HG03039 (cell line): Measurements from ENCODE around the gene SDC1.

ENCODE experiments used
- ATAC-seq: cut with Tn5 transposase; IDR thresholded peaks from one replicate; pipeline ENCODE4 v1.9.1; 2021; ENCODE audit warnings: mild to moderate bottlenecking, moderate library complexity; ENCODE audit not compliant: unreplicated experiment

The SDC1 gene

DNA sequence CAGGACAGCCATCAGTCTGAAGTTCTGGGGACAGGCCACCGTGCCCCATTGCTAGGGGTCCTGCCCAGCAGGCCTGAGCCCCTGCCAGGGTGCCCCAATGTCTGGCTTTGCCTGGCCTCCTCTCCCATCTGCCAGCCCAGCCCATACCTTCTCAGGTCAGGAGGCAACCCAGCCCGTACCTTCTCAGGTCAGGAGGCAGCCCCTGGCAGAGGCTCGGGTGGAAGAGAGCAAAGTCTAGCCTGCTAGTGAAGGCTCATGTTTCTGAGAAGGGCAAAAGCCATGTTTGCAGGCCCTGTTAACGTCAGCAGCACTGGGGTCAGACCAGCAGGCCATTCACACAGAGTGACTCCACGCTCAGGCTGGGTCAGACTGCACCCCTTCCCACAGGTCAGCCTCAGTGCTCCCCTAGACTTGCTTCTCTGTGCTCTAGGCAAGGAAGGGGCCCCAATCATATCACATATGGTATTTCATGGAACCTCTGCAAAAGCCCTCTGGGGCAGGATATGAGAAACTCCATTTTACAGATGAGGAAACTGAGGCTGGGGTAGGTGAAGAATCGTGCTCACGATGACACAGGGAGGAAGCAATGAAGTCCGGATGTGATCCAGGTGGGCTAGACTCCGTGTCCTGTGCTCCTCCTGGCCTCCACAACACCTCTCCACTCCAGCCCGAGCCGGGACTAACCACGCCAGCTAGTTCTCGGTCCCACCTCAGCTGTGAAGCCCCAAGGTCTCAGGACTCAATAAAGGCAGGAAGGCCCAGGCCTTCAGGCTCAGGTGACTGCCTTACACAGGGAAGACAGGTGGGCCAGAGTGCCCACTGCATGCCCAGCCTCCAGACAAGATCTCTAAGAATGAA lies 9.5 kb downstream of the SDC1 start:
- ATAC-seq: no peak

DNA sequence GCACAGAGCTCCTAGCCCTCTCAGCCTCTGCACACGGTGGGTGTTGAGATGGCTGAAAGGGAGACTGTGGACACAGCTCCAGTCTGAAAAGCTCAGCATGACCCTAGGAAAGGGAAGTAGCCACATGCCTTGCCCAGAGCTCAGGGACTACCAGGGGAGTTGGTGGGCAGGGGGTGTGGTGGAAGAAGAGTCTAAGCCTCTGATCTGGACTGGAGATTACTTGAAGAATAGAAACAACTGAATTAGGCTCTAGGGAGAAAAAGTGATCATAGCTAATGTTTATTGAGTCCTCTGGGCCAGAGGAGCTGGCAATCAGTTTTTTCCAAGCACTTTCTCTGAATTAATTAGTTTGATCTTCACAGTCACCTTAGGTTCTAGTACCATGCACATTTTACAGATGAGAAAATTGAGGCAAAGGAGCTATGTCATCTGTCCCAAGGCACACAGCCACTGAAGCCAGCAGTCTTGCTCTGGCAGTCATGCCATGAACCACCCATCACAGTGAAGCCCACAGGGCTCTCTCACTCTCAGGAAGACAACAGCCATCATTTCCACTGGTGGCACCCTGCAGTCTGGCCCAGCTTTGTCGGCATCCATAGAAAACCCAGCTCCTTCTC lies 10.3 kb downstream of the SDC1 start:
- no peak for ATAC-seq

DNA sequence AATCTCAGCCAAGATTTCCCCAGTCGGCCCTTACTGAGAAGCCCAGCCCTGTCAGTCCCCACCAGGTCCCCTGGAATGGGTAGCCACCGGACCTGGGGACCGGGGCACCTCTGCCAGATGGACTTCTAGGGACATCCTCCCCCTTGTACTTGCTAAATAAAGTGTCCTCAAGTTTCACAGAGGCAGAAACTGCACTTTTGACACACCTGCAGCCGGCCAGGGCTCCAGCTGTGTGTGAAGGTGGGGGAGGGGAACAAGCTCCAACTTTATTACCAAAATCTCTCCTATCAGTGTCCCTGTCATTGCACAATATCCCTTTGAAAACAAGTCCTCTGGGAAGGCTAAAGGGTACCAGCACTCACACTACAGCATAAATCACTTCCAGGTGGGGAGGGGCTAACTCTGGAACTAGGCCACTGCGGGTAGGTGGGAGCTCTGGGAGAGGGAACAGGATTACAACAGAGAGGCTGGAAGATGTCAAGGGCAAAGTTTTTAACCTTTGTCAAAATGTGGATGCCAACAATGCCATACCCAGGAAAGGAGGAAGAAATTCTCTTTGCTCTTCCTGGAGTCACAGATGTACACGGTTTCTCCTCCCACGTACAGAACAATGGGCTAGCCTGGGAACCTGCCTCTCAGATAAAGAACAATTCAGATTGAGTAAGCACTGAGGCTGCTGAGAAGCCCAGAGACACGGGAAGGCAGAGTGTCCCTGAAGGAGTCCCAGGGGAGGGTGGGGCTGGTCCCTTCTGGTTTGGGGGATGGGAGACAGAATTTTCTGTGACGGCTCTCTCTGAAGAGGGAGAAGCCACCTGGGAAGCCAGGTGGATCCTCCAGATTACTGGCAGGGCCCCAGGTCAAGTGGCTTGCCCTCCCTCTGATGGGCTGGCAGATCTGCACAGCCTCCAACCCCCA lies 11.0 kb downstream of the SDC1 start:
- no peak for ATAC-seq

DNA sequence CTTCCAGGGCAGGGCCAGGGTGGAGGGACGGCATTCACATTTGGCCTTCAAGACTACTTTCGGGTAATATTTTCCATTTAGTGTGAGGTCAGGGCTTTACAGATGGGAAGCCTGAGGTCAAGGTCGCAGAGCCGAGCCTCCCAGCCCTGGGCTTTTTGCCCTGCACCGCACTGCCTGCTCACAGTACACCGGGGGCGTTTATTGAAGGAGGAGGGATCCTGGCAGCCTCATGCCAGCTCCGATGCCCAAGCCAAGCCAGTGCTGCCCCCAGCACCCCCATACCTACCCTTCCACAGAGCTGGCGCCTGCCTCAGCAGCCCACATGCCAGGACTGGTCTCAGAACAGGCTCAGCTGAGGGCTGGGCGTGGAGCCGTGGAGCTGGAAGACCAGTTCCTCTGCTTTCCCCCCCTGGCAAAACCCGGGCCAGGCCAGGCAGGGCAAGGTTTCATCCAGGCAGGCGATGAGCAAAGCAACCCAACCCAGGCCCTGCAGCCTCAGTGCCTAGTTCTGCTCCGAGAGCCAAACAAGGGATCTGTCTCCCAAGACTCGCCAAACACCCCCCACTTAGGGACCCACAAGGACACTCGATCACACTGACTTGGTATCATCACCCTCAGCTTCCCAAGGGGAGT lies 11.9 kb downstream of the SDC1 start:
- ATAC-seq: no peak

DNA sequence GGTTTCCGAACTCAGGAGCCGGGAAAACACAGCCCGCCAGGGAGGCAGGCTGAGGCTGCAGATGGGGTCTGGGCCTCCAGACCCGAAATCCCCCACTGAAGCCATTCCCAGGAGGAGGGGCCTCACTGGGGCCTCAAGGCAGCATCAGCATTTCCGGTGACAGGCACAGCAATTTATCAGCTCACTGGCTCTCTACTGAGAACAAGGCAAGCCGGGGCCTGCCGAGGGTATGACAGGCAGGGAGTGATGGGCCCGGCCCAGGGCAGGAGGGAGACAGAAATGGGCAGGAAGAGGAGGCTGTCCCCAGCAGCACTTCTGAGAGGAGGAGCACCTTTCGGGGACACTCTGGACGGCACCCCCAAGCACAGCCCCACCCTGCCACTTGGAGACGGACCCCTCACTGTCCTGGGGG lies 12.5 kb downstream of the SDC1 start:
- ATAC-seq: no peak

DNA sequence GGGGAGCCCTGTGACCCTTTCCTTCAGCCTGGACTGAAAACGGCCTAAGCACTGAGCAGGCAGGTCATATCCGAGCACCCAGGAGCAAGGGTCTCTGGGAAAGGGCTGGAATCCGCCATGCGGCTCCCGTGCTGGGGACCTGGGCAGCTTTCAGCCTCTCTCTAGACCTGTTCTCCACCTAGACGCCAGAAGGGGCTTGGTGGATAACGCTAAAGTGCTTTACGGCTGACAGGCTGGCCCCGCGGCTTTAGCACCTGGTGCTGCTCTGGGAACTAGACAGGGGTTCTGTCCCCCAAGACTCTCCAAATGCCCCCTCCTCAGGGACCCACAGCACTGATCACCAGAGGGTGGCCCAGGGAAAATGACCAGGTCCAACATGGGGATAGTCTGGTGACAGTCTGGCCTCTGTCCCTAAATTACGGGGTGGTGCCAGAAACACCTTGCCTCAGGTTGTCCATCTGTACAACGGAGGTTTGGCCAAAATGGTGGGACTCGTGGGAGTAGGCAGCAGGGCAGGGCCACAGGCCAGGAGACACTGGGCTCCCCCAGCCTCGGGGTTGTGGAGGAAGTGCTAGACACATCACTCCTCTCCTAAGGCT lies 13.0 kb downstream of the SDC1 start:
- ATAC-seq: no peak

DNA sequence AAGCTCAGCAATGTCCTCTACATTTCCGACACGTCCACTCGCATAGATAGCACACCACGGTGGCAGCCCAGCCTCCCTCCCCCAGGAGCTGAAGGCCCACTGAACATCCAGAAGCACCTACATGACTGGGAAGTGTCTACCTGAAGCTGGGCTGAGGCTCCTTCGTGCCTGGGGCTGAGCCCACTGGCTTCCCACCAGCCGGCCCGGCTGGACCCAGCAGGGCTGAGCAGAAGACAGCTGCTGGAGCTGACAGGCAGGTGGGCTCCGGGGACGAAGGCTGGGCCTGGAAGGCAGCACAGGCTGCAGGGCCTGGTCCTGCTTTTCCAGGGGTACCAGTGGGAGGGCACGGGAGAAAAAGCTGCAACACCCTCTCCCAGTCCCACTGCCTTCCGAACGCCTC lies 13.5 kb downstream of the SDC1 start:
- no peak for ATAC-seq

DNA sequence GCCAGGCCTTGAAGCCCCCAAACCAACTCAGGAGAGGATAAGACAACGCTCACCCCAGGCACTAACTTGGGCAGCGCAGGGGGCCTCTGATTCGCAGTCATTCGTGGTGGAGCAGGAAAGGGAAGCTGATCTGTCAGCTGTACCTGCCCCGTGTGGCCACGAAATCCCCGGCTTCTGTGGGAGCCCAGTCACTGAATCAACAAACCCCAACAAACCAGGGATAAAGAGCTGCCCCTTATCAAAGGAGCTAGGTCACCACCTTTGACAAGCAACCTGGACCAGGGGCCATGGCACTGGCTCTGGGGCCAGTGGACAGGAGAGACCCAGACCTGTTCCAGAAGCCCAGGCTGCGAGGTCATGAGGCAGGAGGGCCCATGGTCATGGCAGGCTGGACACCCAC lies 14.5 kb downstream of the SDC1 start:
- ATAC-seq: no peak

DNA sequence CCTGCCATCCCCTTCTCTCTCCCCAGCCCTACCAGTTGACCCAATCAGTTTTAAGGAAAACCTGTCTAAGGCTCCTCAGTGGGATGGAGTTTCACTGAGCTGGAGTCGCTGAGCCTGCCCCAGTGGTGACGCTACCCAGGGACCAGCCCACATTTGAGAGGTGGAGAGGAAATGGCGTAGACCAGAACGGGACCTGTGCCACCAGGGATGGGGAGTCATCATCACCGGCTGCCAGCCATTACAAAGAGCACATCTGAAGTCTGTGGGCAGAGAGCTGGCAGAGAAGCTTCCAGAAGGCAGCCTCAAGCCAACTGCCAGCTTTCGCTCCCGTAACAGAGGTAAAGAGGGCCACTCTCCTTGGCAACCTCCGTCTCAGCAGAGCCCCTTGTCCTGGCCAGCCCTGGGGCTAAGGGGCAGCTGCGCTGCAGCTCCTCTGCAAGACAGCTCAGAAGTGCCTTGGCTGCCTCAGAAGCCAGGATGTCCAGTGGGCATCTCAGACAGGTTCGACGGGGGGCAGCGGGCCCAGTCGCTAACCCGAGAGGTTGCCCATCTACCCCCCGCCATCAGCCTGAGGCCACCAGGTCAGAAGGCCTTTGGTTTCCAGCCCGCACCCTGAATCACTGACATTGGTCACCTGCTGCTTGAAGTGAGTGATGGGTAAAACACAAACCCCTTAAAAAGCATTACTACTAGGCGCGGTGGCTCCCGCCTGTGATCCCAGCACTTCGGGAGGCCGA lies 15.4 kb downstream of the SDC1 start:
- ATAC-seq: no peak

DNA sequence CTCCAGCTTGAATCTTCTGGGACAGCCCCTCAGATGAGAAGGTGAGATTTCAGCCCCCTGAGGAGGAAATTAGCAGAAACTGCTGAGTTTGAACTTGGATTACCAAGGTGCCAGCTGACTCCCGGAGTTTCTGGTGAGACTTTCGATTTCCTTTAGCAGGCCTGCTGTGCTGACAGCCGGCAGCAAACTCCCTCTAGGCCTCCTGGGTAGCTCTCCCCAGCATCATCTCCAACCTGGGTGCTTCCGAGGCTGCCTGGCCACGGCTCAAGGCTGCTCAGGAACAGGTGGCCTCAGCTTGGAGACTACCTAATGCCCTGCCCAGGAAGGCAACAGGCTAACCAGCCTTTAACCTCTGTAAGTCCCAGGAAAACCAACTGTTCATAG lies 16.5 kb downstream of the SDC1 start:
- no peak for ATAC-seq

DNA sequence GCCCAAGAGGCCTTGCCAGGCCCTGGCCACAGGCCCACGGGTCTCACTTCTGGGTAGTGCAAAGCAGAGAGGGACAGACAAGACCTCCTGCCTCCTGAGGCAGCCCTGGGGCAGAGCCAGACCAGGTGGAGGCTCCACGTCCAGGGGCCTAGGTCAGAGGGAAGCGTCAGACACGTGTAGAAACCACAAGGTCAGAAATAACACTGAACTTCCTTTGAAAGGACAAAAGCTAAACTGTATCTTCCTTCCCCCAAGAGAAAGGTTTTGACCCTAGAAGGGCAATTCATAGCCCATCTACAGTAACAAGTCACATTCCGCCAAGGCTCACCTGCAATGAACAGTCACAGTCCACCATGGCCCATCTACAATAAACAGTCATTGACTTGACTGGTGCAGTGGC lies 17.9 kb downstream of the SDC1 start:
- no peak for ATAC-seq

DNA sequence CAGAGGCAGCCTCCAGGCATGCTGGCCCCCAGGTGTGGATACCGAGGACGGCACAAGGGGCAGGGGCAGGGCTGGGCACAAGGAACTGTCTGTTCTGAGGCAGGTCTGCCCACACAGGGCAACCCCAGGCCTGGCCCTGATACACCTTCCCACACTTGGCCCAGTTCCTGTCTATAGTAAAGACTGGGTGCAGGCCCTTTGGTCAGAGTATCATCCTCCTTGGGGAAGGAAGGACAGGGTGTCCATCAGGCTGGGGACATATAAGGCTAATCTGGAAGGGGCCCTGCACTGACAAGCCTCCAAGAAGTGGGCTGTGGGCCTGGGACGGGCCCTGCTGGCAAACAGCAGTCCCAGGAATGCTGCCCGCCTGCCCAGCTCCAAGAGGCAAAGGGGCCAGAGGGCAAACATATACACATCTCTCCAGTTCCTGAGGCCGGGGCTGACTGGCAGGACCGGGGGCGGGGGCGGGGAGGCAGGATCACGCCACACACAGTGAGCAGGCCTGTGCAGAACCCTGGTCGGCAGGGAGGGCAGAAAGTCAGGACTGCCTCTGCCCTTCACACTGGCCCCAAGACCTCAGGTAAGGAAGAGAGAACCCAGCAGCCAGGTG lies 18.9 kb downstream of the SDC1 start:
- no peak for ATAC-seq

DNA sequence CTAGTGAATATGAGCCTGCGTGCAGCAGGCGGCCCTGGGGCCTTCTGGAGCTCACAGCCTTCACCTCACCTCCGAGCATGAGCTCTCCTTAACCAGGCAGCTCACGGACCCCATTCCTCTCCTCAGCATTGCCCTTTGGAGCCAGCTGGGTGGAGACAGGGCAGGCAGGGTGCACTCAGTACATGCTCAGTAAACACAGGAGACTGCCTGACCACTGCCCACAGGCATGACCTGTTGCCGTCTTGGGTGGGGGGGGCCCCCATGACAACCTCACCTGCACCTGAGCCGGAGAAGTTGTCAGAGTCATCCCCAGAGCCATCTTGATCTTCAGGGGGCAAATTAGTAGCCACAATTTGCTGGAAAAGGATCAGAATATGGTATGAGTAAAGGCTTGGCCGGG lies 19.9 kb downstream of the SDC1 start:
- no peak for ATAC-seq

DNA sequence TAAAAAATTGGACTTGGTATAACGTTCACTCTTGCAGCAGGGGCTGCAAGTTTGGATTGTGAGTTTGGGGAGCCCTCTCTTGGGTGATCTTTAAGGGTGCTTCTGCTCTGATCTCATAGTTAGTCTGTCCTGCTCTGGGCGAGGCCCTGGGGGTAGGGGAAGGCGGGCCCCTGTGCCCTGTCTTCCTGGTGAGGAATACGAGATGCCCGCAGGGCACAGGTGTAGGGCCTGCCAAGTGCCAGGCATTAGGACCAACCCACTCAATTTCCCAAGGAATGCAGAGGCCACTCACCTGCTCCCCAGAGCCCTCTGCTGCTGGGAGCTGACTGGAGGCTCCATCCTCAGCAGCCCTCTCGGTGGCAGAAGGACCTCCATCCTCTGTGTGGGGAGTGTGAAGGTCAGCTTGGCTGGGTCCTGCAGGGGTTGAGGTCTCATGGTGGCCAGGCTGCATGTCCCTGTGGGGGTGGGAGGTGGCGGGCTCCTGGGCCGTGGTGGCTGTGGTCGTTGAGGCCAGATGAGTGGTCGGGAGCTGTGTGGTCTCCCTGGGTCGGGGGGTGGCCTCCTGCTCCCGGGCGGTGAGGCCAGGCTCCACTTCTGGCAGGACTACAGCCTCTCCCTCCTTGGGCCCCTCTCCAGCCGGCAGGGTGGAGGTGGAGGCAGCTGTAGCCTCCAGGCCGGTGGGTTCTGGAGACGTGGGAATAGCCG lies 21.3 kb downstream of the SDC1 start:
- no peak for ATAC-seq

DNA sequence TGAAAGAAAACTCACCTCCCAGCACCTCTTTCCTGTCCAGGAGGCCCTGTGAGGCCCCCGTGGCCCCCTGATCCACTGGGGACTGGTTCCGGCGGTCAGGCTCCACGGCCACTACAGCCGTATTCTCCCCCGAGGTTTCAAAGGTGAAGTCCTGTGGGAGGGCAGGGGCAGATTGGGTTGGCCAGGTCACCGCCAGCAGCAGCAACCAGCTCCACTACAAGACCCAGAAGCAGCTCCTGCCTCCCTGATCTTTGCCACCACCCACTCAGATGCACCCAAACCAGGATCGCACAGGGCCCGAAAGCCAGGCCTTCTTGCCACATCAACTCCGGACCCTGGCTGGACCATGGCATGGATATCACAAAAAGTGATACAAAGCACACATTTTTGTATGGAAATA lies 21.9 kb downstream of the SDC1 start:
- no peak for ATAC-seq

DNA sequence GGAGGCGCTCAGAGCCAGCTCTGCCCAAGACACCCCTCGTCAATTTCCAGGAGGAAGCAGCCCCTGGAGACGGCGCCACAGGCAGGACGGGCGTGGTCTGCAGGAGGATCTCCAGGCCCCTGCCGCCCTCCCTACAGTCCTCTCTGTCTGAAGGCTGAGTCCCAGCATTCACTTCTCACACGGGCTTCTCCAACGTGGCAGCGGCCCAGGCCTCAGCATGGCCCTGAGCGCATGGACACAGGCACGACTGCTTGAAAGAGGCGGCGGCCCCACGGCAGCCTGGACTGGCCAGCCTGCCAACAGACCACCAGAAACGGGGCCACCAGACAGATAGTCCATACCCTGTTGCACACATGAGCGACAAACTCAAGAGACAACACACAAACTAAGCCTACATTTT lies 23.3 kb downstream of the SDC1 start:
- ATAC-seq: no peak

DNA sequence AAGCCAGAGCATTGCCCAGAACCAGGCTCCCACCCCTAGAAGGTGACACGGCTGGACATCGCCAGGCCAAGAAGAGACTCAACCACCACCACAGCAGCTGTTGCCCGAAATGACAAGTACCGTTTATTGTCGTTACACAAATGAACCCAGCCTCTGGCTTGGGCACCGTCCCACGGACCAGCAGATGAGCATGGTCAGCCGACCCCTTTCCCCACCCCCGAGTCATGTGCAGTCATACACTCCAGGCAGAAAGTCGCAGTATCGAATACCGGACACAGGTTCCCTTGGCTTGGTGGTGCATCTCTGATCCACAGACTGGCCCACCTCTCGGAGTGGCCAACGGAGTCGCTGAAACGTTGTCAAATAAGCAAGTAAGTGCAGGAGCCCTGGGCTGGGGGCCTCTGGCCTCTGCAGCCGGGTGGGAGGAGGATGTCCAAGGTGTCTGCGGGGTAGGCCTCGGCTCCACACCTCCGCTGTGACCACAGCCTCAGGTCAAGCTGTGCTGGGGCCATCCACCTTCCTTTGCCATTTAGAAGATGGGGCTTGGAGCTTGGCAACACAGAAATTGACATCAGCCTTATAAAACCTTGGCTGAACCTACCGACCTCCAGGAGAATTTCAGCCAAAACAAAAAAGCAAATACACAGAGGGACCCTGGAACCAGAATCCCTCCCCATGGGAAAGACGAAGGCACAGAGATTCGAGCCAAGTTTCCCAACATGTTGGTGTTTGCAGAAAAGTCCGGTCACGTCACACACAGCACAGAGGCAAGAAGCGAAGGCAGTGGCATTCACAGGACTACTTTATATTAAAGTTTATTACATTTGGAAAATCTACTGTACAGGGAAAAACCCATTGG lies 24.0 kb downstream of the SDC1 start:
- no peak for ATAC-seq

DNA sequence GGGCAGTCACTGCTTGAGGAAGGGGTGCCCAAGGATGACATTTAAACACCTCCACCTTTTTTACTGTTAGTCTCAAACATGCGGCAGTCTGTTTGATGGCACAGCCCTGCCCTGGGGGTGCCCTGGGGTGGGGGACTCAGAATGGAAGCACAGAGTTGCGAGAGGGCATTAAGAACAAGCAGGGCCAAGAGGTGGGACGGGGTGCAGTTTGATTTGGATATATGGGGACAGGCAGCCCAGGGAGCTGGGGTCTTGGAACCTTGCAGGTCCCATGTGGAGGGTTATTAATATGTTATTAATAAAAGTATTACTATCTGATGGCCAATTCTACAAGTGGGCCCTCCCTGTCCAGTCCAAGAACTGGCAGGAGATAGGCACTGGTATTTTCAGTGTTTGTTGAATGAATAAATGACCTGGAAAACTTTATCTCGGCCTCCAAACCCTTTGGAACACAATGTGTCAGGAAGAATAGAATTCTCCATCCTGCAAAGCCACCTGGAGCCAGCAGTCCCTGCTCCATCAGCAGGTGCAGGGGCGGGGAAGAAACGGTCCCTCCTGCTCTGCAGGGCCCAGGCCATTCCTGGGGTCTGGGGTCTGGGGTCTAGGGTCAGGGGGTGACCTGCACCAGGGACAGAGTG lies 25.2 kb downstream of the SDC1 start:
- no peak for ATAC-seq
